Mucosa of stomach (tissue), 1 donor: Measurements from ENCODE around the gene ATF6.

Source experiments
- H3K27me3 ChIP-seq: one replicate; pipeline ENCODE4 v1.7.0; 2013; ENCODE audit warnings: mild to moderate bottlenecking, low read length; ENCODE audit not compliant: control insufficient read depth, insufficient read depth
- H3K36me3 ChIP-seq: one replicate; pipeline ENCODE4 v1.7.0; 2013; ENCODE audit warnings: low read length; ENCODE audit not compliant: control insufficient read depth, insufficient read depth
- H3K4me1 ChIP-seq: one replicate; pipeline ENCODE4 v1.7.0; 2013; ENCODE audit warnings: mild to moderate bottlenecking, low read length; ENCODE audit not compliant: control insufficient read depth, insufficient read depth
- H3K4me3 ChIP-seq: one replicate; pipeline ENCODE4 v1.7.0; 2013; ENCODE audit warnings: low read length
- H3K9ac ChIP-seq: one replicate; pipeline ENCODE4 v1.7.0; 2013; ENCODE audit warnings: mild to moderate bottlenecking, low read length, moderate library complexity
- H3K9me3 ChIP-seq: one replicate; pipeline ENCODE4 v1.7.0; 2013; ENCODE audit warnings: mild to moderate bottlenecking, low read length, moderate library complexity; ENCODE audit not compliant: control insufficient read depth
- donor health status: Pancreatic carcinoma.

Gene ATF6

DNA sequence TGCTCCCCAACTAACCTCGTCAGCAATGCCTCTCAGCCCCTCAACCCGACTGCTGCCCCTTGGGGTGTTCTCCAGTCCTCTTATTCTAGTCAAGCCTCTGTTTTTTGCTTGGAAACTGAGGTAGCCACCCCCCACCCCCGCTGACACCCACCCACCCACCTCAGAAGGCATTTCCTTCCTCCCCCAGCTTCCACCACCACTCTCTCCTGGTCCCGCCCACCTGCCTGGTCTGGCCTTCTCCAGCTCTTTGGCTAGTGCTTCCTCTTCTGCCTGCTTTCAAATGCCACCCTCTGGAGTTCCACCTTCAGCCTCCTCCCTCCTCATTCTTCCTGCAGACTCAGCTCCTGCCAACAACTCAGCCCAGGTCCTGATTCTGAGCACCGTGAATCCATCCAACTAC is 222.3 kb downstream of the ATF6 start:
- H3K4me1 ChIP-seq: no peaks in the 10 kb centered on the region
- H3K4me3 ChIP-seq: no peak overlapping the region
- no peaks in the 10 kb centered on the region for H3K9me3 ChIP-seq
- no peaks in the 10 kb centered on the region for H3K27me3 ChIP-seq
- H3K9ac ChIP-seq: no peak overlapping the region
- H3K36me3 ChIP-seq: no peaks in the 10 kb centered on the region

DNA sequence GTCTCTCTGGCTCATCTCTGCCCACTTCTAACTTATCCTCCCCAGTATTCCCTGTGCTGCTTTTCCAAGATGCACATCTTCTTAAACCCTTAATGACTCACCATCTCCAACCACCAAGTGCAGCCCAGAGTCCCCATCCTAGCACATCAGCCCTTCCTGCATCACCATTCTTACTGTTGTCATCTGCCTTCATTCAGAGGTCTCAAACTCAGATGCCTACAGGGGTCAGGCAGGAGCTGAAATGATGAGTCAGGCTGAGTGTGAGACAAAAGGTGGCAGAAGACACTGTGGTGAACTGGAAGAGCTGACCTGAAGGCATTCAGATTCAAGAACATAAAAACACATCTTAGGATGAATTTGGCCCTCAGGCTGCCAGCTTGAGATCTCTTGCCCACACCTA is 223.0 kb downstream of the ATF6 start:
- no peaks in the 10 kb centered on the region for H3K36me3 ChIP-seq

DNA sequence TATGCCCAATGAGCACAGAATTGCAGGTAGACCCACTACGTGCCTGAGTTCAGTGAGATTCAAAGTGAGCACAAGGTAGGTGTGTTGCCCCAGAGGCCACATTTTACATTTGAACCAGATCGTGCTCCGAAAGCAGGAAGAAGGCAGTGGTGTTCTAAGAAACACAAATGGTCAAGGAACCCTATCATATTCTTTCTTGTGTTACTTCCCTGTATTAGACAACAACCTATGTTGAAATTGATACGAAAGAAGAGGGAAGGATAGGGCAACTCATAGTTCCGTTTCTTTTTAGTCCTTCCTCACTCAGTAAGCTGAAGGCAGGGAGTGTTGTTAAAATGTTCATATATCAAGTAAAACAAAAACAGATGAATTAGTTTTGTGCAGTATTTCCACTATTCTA is 223.7 kb downstream of the ATF6 start:
- Histone ChIP-seq H3K4me1 (no peaks in the 10 kb centered on the region), H3K27me3 (no peaks in the 10 kb centered on the region), H3K36me3 (no peaks in the 10 kb centered on the region), H3K4me3 (no peak overlapping the region), H3K9ac (no peak overlapping the region), H3K9me3 (no peaks in the 10 kb centered on the region)

More for the DNA sequence above, 223.0 kb downstream of the ATF6 start:
- no peaks in the 10 kb centered on the region for H3K9me3 ChIP-seq
- no peak overlapping the region for H3K4me3 ChIP-seq
- no peaks in the 10 kb centered on the region for H3K4me1 ChIP-seq
- H3K27me3 ChIP-seq: no peaks in the 10 kb centered on the region
- H3K9ac ChIP-seq: no peak overlapping the region

DNA sequence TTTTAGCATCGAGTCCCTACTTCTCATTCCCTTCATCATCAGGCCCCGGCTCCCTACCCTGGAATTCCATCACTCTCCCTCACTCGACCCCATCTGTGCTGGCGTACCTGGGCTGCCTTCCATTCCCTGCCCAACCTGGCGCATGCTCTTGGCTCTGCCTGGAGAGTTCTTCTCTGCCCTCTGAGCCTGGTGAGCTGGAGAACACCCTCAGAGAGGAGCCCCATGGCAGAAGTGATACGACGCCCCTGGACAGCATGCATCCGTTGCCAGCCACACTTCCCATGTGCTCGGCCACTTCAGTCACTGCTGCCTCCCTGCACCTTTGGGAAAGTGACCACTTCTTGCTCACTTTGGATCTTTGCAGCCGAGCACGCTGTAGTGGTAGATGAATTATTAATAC is 227.5 kb downstream of the ATF6 start:
- no peaks in the 10 kb centered on the region for H3K9me3 ChIP-seq
- no peaks in the 10 kb centered on the region for H3K36me3 ChIP-seq
- no peak overlapping the region for H3K9ac ChIP-seq
- H3K27me3 ChIP-seq: no peaks in the 10 kb centered on the region
- H3K4me3 ChIP-seq: no peak overlapping the region
- no peaks in the 10 kb centered on the region for H3K4me1 ChIP-seq

DNA sequence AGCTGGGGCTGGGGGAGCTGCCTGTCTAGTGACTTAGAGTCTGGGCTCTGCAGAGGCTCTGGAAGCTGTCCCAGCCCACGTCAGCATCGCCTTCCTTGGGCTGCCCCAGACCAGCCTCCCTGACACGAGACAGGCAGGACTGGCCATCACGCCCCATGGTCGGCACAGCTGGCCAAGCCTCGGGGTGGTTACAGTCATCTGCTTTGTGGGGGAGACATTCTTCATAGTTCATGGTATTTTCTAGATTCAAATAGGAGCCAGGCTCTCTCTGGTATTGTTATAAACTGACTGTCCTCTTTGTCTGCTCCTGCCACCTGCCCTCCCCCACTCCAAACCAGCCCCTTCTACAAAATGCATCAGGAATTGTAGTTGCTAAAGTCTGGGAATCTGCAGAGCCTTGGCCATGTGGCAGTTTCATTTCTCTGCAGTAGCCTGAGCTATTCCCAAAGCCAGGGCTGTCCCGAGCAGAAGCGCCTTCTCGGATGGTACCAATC is 228.1 kb downstream of the ATF6 start:
- no peaks in the 10 kb centered on the region for H3K27me3 ChIP-seq
- H3K4me1 ChIP-seq: no peaks in the 10 kb centered on the region
- no peaks in the 10 kb centered on the region for H3K36me3 ChIP-seq
- no peak overlapping the region for H3K9ac ChIP-seq
- H3K4me3 ChIP-seq: no peak overlapping the region
- H3K9me3 ChIP-seq: no peaks in the 10 kb centered on the region

GRCh38 chr1:161997152-161997551 is 231.0 kb downstream of the ATF6 start:
- Histone ChIP-seq H3K27me3 (no peaks in the 10 kb centered on the region), H3K9ac (no peak overlapping the region), H3K4me1 (no peaks in the 10 kb centered on the region), H3K4me3 (no peak overlapping the region), H3K36me3 (no peaks in the 10 kb centered on the region), H3K9me3 (no peaks in the 10 kb centered on the region)

- no peak overlapping the region for H3K4me3 ChIP-seq
- H3K9me3 ChIP-seq: no peaks in the 10 kb centered on the region
- H3K9ac ChIP-seq: no peak overlapping the region
- H3K27me3 ChIP-seq: no peaks in the 10 kb centered on the region
- no peaks in the 10 kb centered on the region for H3K4me1 ChIP-seq
- no peaks in the 10 kb centered on the region for H3K36me3 ChIP-seq
Measured at GRCh38 chr1:161998811-161999210, 232.7 kb downstream of the ATF6 start.

DNA sequence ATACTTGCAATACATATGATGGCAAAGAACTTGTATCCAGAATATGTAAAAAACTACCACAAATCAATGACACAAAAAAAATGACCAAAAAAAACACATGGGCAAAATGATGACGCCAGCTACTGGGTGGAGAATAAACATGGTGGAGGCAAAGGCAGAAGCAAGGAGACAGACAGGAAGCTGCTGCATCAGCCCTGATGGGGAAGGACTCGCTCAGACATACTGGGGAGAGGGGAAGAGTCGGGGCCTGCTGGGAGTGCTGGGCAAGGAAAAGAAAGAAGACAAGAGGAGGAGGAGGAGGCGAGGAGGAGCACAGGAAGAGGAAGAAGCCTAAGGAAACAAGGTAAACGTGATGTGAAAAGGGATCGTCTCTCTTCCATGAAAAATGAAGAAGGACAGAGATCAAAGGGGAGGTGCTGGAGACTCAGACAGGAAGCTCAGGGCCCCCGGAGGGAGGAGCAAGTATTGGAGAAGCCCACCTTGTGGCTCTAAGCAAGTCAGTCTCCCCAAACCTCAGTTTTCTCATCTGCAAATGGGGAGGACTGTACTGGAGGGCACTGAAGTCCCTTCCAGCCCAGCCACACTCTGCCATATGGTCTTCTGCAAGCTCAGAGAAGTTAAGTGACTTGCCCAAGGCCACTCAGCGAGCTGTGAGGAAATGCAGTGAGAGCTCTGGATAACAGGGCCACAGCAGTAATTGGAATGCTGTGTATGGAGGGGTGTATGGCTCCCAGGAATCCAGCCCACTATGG is 233.4 kb downstream of the ATF6 start:
- H3K36me3 ChIP-seq: no peaks in the 10 kb centered on the region

GRCh38 chr1:162000053-162000420 is 233.9 kb downstream of the ATF6 start:
- no peak overlapping the region for H3K4me3 ChIP-seq
- H3K9ac ChIP-seq: no peak overlapping the region
- H3K4me1 ChIP-seq: no peaks in the 10 kb centered on the region
- H3K27me3 ChIP-seq: no peaks in the 10 kb centered on the region
- H3K9me3 ChIP-seq: no peaks in the 10 kb centered on the region
- H3K36me3 ChIP-seq: no peaks in the 10 kb centered on the region

More for the DNA sequence above, 233.4 kb downstream of the ATF6 start:
- Histone ChIP-seq H3K9me3 (no peaks in the 10 kb centered on the region), H3K4me3 (no peak overlapping the region), H3K4me1 (no peaks in the 10 kb centered on the region), H3K27me3 (no peaks in the 10 kb centered on the region), H3K9ac (no peak overlapping the region)

DNA sequence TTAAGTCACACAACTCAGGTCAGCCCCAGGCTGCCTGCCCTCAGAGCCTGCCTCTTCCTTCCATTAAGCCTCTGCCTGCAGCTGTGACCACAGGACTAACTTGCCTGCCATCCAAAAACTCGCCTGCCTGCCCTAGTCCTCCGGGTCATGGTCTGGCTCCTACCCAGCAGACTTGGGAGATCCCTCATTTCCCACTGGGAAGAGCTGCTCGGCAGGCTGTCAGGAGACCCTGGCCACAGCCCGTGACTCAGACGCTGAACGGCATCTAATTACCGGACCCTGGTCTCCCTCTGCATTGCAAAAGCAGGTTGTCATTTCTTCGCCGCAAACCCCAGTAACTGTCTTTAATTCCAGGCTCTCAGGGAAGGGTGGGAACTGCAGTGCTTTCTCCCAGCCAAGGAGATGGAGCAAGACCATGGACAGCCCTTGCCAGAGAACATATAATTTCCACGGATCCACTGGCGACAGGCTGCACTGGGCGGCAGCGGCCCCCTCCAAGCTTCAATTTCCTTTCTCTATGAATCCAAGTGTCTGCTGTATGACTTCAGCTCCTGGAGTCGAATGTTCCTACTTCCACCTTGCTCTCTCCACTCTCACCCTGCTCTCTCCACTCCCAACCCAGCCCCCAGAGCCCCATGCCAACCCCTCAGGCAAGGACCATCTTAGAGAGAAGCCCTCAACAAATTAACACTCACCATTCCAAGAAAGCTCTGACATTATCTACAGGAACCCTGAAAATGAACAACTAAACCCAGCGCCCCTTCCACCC is 237.1 kb downstream of the ATF6 start:
- Histone ChIP-seq H3K9ac (no peak overlapping the region), H3K9me3 (no peaks in the 10 kb centered on the region), H3K4me1 (no peaks in the 10 kb centered on the region), H3K27me3 (no peaks in the 10 kb centered on the region), H3K4me3 (no peak overlapping the region), H3K36me3 (no peaks in the 10 kb centered on the region)

DNA sequence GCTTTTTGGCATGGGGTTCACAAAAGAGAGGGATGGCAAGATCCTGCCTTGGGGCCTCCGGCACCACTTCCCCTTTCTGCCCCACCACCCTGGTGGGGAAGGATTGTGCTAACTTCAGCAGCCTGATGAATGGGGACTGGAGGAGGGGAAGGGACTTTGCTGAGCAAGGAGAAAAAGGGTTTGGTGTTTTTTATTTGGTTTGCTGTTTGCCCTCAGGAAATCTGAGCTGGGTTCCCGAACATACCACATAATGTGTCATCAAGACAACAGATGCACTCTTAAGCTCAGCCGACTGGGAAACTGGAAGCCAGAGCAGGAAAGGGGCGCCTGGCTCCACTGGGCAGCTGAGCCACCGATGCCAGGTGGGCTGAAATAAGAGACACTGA is 237.7 kb downstream of the ATF6 start:
- Histone ChIP-seq H3K4me3 (no peak overlapping the region), H3K9me3 (no peaks in the 10 kb centered on the region), H3K27me3 (no peaks in the 10 kb centered on the region), H3K4me1 (no peaks in the 10 kb centered on the region), H3K9ac (no peak overlapping the region), H3K36me3 (no peaks in the 10 kb centered on the region)

- H3K9me3 ChIP-seq: no peaks in the 10 kb centered on the region
Measured at GRCh38 chr1:162004441-162004950, 238.4 kb downstream of the ATF6 start.

More at GRCh38 chr1:162004441-162004950, 238.4 kb downstream of the ATF6 start:
- H3K4me1 ChIP-seq: no peaks in the 10 kb centered on the region
- no peak overlapping the region for H3K4me3 ChIP-seq
- H3K36me3 ChIP-seq: no peaks in the 10 kb centered on the region
- no peak overlapping the region for H3K9ac ChIP-seq
- H3K27me3 ChIP-seq: no peaks in the 10 kb centered on the region
